Nephron progenitor cell (in vitro differentiated cells): ENCODE measurements around the gene SP5.
"Not testable (repeated sequence)": the region's sequence is repeated elsewhere in the genome, so short reads cannot be mapped to it uniquely, and the experiment has no call there.

Experiments
- DNase-seq: peaks from one replicate; pipeline ENCODE4 v3.0.0; 2021
- H3K27ac Mint-ChIP-seq: 2 replicates; pipeline ENCODE4 v1.8.0; 2021; ENCODE audit warnings: mild to moderate bottlenecking, moderate library complexity, mixed read lengths
- H3K27me3 Mint-ChIP-seq: 2 replicates; pipeline ENCODE4 v1.8.0; 2021; ENCODE audit warnings: mild to moderate bottlenecking, low read depth, mixed read lengths; ENCODE audit not compliant: poor library complexity
- H3K36me3 Mint-ChIP-seq: 2 replicates; pipeline ENCODE4 v1.8.0; 2021; ENCODE audit warnings: low read depth, mixed read lengths
- H3K4me1 Mint-ChIP-seq: 2 replicates; pipeline ENCODE4 v1.8.0; 2021; ENCODE audit warnings: mixed read lengths
- H3K4me3 Mint-ChIP-seq: 2 replicates; pipeline ENCODE4 v1.8.0; 2021; ENCODE audit warnings: mild to moderate bottlenecking, moderate library complexity, mixed read lengths
- H3K9me3 Mint-ChIP-seq: 2 replicates; pipeline ENCODE4 v1.8.0; 2021; ENCODE audit warnings: mild to moderate bottlenecking, moderate library complexity, mixed read lengths
- TF ChIP-seq, protein P1 (sequence below): fragments of 200-600 bp; sonication (generic); IDR thresholded peaks from 2 replicates; pipeline ENCODE4 v1.5.0; 2021; ENCODE audit warnings: antibody characterized with exemption

Gene SP5

DNA sequence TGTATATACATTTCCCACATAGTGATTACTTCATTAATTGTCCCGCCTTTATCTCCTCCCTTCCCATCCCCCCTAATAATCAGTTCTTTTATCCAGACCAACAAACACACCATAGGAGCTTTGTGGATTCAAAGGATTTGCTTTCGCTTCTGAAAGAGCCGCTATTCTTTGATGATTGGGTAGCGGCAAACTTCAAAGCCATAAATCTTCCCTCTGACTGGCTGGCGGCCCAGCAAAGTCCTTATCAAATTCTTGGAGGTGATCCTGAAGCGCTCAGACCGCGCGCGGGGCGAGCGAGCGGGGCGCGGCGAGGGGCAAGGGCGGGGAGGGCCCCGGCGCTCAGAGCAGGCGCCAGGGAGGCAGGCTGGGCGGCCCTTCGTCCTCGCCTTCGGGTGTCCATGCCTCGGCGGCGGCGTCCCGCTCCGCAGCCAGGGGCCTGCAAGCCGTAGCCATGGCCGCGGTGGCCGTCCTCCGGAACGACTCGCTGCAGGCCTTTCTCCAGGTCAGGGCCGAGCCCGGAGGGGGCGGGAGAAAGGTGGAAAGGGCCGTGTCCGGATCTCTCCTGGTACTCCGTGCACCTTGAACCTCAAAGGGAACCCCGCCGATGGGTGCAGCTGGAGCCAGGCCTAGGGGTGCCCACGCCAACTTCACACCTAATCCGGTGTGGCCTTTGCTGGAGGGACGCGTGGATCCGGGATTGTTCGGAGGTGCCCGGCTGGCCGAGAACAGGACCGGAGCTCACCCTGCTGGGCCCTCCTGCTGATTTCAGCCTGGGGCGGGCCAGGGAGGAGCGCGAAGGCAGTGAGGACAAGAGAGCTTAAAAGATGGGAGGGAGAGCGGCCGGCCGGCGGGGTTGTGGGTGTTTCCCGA is at the start of gene SP5:
TSS of gene SP5 (plus strand) at position 276 of the 870 bp plus-strand sequence. CDS start at position 452, 176 bp downstream.
- peaks cover 49% of the 10 kb centered on the region for H3K4me1 Mint-ChIP-seq

DNA sequence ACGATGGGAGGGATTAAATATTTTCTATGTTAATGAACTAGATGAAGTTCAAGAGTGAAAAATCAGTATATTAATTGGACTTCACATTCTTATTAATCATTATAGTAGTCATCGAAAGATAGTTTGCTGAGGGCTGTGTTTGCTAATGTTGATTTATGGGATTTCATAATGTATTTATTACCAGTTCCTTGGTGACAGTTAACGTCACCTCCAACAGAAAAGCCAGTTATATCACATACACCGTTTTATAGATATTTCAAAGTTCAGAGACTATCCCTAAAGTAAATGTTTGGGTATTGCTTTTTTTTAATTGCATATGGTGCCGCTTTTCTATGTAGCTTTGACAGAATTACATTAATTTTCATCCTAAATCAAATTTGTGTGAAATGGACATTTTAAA is 49.4 kb upstream of the SP5 start:
- no peak for DNase-seq
- Mint-ChIP-seq H3K4me3 (no peak overlapping the region), H3K27ac (no peak overlapping the region), H3K9me3 (no peaks in the 10 kb centered on the region), H3K4me1 (peaks cover 5% of the 10 kb centered on the region), H3K36me3 (peaks cover 6% of the 10 kb centered on the region), H3K27me3 (no peaks in the 10 kb centered on the region)
- TF ChIP-seq, protein P1, sequence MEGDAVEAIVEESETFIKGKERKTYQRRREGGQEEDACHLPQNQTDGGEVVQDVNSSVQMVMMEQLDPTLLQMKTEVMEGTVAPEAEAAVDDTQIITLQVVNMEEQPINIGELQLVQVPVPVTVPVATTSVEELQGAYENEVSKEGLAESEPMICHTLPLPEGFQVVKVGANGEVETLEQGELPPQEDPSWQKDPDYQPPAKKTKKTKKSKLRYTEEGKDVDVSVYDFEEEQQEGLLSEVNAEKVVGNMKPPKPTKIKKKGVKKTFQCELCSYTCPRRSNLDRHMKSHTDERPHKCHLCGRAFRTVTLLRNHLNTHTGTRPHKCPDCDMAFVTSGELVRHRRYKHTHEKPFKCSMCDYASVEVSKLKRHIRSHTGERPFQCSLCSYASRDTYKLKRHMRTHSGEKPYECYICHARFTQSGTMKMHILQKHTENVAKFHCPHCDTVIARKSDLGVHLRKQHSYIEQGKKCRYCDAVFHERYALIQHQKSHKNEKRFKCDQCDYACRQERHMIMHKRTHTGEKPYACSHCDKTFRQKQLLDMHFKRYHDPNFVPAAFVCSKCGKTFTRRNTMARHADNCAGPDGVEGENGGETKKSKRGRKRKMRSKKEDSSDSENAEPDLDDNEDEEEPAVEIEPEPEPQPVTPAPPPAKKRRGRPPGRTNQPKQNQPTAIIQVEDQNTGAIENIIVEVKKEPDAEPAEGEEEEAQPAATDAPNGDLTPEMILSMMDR, result no peak

More for the DNA sequence above, at the start of gene SP5:
- Mint-ChIP-seq H3K4me3 (peak within 1 kb of the TSS; percentile 87), H3K27me3 (peaks cover 22% of the 10 kb centered on the region), H3K36me3 (no peaks in the 10 kb centered on the region), H3K9me3 (no peaks in the 10 kb centered on the region), H3K27ac (peak within 1 kb of the TSS; percentile 83)
- TF ChIP-seq, protein P1, result no peak
- DNase-seq, result peak; percentile 75

DNA sequence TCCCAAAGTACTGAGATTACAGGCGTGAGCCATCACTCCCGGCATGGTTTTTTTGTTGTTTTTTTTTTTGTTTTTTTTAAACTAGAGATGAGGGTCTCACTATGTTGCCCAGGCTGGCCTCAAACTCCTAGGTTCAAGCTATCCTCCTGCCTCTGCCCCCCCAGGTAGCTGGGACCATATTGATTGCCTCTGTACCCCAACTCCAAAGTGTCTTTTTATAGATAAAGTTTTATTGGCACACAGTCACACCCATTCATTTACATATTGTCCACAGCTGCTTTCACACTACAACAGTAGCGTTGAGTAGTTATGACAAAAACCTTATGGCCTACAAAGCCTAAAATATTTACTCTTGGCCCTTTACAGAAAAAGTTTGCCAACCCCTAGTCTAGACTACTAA is 45.2 kb upstream of the SP5 start:
- Mint-ChIP-seq H3K36me3 (no peaks in the 10 kb centered on the region), H3K4me3 (no peak overlapping the region), H3K27me3 (peaks cover 3% of the 10 kb centered on the region), H3K4me1 (peaks cover 31% of the 10 kb centered on the region), H3K9me3 (no peaks in the 10 kb centered on the region), H3K27ac (no peak overlapping the region)
- no peak for DNase-seq
- TF ChIP-seq, protein P1, result no peak

DNA sequence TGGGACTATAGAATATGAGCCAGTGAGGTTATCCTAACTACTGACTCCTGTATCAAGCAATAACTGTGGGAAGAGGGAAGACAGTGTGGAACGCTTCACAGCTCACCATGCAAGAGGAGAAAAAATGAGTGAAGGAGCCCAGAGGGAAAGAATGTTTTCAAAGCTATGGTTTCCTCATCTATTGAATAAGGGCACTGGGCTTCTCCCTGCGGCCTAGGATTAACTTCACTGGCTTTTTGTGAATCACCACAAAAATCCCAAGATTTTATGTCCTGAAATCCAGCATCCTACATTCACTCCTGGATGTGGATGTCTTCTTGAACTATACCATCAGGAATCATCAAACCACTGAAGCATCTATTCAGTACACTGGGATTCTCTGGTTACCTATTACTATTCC is 44.5 kb upstream of the SP5 start:
- H3K36me3 Mint-ChIP-seq, result no peaks in the 10 kb centered on the region
- TF ChIP-seq, protein P1, result no peak
- no peaks in the 10 kb centered on the region for H3K9me3 Mint-ChIP-seq
- no peak for DNase-seq
- no peak overlapping the region for H3K4me3 Mint-ChIP-seq
- H3K27ac Mint-ChIP-seq, result no peak overlapping the region
- H3K27me3 Mint-ChIP-seq, result peaks cover 3% of the 10 kb centered on the region
- H3K4me1 Mint-ChIP-seq, result peaks cover 36% of the 10 kb centered on the region

DNA sequence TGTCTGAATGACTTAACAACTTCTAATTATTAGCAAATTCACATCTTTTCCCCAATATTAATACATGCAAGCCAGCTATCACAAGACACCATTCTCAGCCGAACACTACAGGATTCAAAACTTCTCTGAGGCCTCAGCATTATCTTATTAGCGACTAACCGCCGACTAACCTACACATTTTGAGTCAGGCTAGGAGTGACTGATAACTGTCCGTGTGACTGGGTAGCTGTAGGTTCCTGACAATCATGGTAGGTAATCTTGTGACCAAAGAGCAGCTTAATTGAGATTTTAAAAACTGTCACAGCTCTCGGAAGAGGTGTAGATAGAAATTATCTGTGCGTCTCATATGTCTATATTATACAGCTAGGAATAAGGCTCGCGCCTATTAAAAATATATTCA is 44.1 kb upstream of the SP5 start:
- H3K4me1 Mint-ChIP-seq, result peaks cover 36% of the 10 kb centered on the region
- TF ChIP-seq, protein P1, result no peak

DNA sequence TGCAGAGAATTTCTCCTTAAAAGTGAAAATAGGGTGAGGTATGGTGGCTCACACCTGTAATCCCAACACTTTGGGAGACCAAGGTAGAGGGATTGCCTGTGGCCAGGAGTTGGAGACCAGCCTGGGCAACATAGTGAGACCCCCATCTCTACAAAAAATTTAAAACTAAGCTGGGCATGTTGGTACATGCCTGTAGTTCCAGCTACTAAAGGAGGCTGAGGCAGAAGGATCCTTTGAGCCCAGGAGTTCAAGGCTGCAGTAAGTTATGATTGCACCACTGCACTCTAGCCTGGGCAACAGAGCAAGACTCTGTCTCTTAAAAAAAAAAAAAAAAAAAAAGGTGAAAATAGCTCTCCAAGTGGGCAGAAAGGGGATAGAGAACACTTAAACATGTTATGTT is 40.9 kb upstream of the SP5 start:
- peaks cover 48% of the 10 kb centered on the region for H3K4me1 Mint-ChIP-seq
- H3K27me3 Mint-ChIP-seq, H3K9me3 Mint-ChIP-seq: not testable (repeated sequence)

More for the DNA sequence above, 44.1 kb upstream of the SP5 start:
- Mint-ChIP-seq H3K27ac (no peak overlapping the region), H3K9me3 (no peaks in the 10 kb centered on the region), H3K27me3 (peaks cover 3% of the 10 kb centered on the region), H3K4me3 (no peak overlapping the region), H3K36me3 (no peaks in the 10 kb centered on the region)
- DNase-seq, result no peak

More for the DNA sequence above, 40.9 kb upstream of the SP5 start:
- not testable (repeated sequence) for H3K27ac Mint-ChIP-seq, DNase-seq, H3K4me3 Mint-ChIP-seq, H3K36me3 Mint-ChIP-seq
